Nephron progenitor cell (in vitro differentiated cells): ENCODE results near the gene CDO1.

ENCODE experiments used
- DNase-seq: peaks from one replicate; pipeline ENCODE4 v3.0.0; 2021
- H3K27ac Mint-ChIP-seq: 2 replicates; pipeline ENCODE4 v1.8.0; 2021; ENCODE audit warnings: mild to moderate bottlenecking, moderate library complexity, mixed read lengths
- H3K27me3 Mint-ChIP-seq: 2 replicates; pipeline ENCODE4 v1.8.0; 2021; ENCODE audit warnings: mild to moderate bottlenecking, low read depth, mixed read lengths; ENCODE audit not compliant: poor library complexity
- H3K36me3 Mint-ChIP-seq: 2 replicates; pipeline ENCODE4 v1.8.0; 2021; ENCODE audit warnings: low read depth, mixed read lengths
- H3K4me1 Mint-ChIP-seq: 2 replicates; pipeline ENCODE4 v1.8.0; 2021; ENCODE audit warnings: mixed read lengths
- H3K4me3 Mint-ChIP-seq: 2 replicates; pipeline ENCODE4 v1.8.0; 2021; ENCODE audit warnings: mild to moderate bottlenecking, moderate library complexity, mixed read lengths
- H3K9me3 Mint-ChIP-seq: 2 replicates; pipeline ENCODE4 v1.8.0; 2021; ENCODE audit warnings: mild to moderate bottlenecking, moderate library complexity, mixed read lengths
- CTCF ChIP-seq: fragments of 200-600 bp; sonication (generic); IDR thresholded peaks from 2 replicates; pipeline ENCODE4 v1.5.0; 2021; ENCODE audit warnings: antibody characterized with exemption

Gene CDO1

GRCh38 chr5:115806986-115807653 lies 9.3 kb downstream of the CDO1 start:
- no peak overlapping the region for H3K4me3 Mint-ChIP-seq
- no peaks in the 10 kb centered on the region for H3K4me1 Mint-ChIP-seq
- H3K9me3 Mint-ChIP-seq, result no peaks in the 10 kb centered on the region
- no peak for DNase-seq
- no peak overlapping the region for H3K27ac Mint-ChIP-seq
- peaks cover 81% of the 10 kb centered on the region for H3K36me3 Mint-ChIP-seq
- no peaks in the 10 kb centered on the region for H3K27me3 Mint-ChIP-seq
- TF ChIP-seq CTCF, result no peak

GRCh38 chr5:115801984-115802383 lies 14.5 kb downstream of the CDO1 start:
- peaks cover 5% of the 10 kb centered on the region for H3K4me1 Mint-ChIP-seq
- H3K27ac Mint-ChIP-seq, result no peak overlapping the region
- H3K36me3 Mint-ChIP-seq, result peaks cover 36% of the 10 kb centered on the region
- DNase-seq, result no peak
- H3K9me3 Mint-ChIP-seq, result no peaks in the 10 kb centered on the region
- no peak overlapping the region for H3K4me3 Mint-ChIP-seq
- TF ChIP-seq CTCF, result no peak
- no peaks in the 10 kb centered on the region for H3K27me3 Mint-ChIP-seq

DNA sequence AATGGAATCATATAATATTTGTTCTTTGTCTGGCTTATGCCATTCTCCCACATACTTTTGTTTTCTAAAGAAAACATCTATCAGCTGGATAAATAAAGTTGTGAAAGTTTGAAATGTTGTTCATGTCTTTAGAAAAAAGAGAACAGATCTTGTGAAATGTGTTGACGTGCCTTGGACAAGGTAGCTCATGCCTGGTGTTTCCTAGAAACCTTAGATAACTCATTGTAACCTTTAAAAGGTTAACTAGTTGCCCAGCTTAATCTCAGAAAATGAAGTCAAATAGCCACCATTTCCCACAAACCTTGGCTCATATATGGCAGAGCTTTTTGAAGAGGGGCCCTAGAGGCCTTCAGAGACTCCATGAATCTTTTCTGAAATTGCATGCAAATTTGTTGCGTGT lies 15.3 kb downstream of the CDO1 start:
- peaks cover 11% of the 10 kb centered on the region for H3K4me1 Mint-ChIP-seq
- H3K27ac Mint-ChIP-seq, result no peak overlapping the region
- H3K36me3 Mint-ChIP-seq, result peaks cover 30% of the 10 kb centered on the region

GRCh38 chr5:115800108-115800507 lies 16.4 kb downstream of the CDO1 start:
- H3K9me3 Mint-ChIP-seq, result no peaks in the 10 kb centered on the region
- H3K36me3 Mint-ChIP-seq, result peaks cover 20% of the 10 kb centered on the region
- no peak overlapping the region for H3K27ac Mint-ChIP-seq
- peaks cover 11% of the 10 kb centered on the region for H3K4me1 Mint-ChIP-seq
- no peak for TF ChIP-seq CTCF
- H3K4me3 Mint-ChIP-seq, result no peak overlapping the region
- DNase-seq, result no peak
- H3K27me3 Mint-ChIP-seq, result no peaks in the 10 kb centered on the region

More for the DNA sequence above, 15.3 kb downstream of the CDO1 start:
- Mint-ChIP-seq H3K9me3 (no peaks in the 10 kb centered on the region), H3K27me3 (no peaks in the 10 kb centered on the region), H3K4me3 (no peak overlapping the region)
- DNase-seq, result no peak
- no peak for TF ChIP-seq CTCF

GRCh38 chr5:115798252-115798651 lies 18.2 kb downstream of the CDO1 start:
- H3K27ac Mint-ChIP-seq, result no peak overlapping the region
- DNase-seq, result no peak
- H3K36me3 Mint-ChIP-seq, result peaks cover 6% of the 10 kb centered on the region
- no peak for TF ChIP-seq CTCF
- H3K4me1 Mint-ChIP-seq, result peaks cover 11% of the 10 kb centered on the region
- no peaks in the 10 kb centered on the region for H3K9me3 Mint-ChIP-seq
- H3K27me3 Mint-ChIP-seq, result no peaks in the 10 kb centered on the region
- H3K4me3 Mint-ChIP-seq, result no peak overlapping the region

GRCh38 chr5:115796656-115797055 lies 19.8 kb downstream of the CDO1 start:
- no peaks in the 10 kb centered on the region for H3K27me3 Mint-ChIP-seq
- no peak for TF ChIP-seq CTCF
- peaks cover 11% of the 10 kb centered on the region for H3K4me1 Mint-ChIP-seq
- H3K27ac Mint-ChIP-seq, result no peak overlapping the region
- no peaks in the 10 kb centered on the region for H3K36me3 Mint-ChIP-seq
- H3K9me3 Mint-ChIP-seq, result no peaks in the 10 kb centered on the region
- DNase-seq, result no peak
- H3K4me3 Mint-ChIP-seq, result no peak overlapping the region
